DOHH2 (cell line): ENCODE results near the gene COPZ2.
A peak's percentile ranks its signal among the peaks of the same experiment; 100 is the strongest.

Experiments
- H3F3A ChIP-seq: fragments of 200-600 bp; sonication (generic), shearing (Covaris generic); 2 replicates; pipeline ENCODE4 v1.6.0; 2016; ENCODE audit warnings: antibody characterized with exemption, mild to moderate bottlenecking; ENCODE audit not compliant: control insufficient read depth, insufficient read depth
- H3K27ac ChIP-seq: fragments of 200-600 bp; sonication (generic); 2 replicates; pipeline ENCODE4 v1.5.1; 2014; ENCODE audit warnings: low read depth, mild to moderate bottlenecking, low read length, moderate library complexity
- H3K27me3 ChIP-seq: fragments of 200-600 bp; sonication (generic); 2 replicates; pipeline ENCODE4 v1.6.1; 2014; ENCODE audit warnings: mild to moderate bottlenecking, low read length, mixed read lengths; ENCODE audit not compliant: control insufficient read depth
- H3K36me3 ChIP-seq: fragments of 200-600 bp; sonication (generic); 2 replicates; pipeline ENCODE4 v1.6.1; 2014; ENCODE audit warnings: mild to moderate bottlenecking, low read length, moderate library complexity, mixed read lengths; ENCODE audit not compliant: control insufficient read depth
- H3K4me1 ChIP-seq: fragments of 200-600 bp; sonication (generic); 2 replicates; pipeline ENCODE4 v1.6.1; 2014; ENCODE audit warnings: mild to moderate bottlenecking, low read length, mixed read lengths; ENCODE audit not compliant: control insufficient read depth
- H3K4me2 ChIP-seq: fragments of 200-600 bp; sonication (generic); 2 replicates; pipeline ENCODE4 v1.6.0; 2014; ENCODE audit warnings: mild to moderate bottlenecking, low read length, moderate library complexity
- H3K4me3 ChIP-seq: fragments of 200-600 bp; sonication (generic); 2 replicates; pipeline ENCODE4 v1.5.1; 2014; ENCODE audit warnings: mild to moderate bottlenecking, low read length, mixed read lengths
- H3K79me2 ChIP-seq: fragments of 200-600 bp; sonication (generic); 2 replicates; pipeline ENCODE4 v1.6.1; 2014; ENCODE audit warnings: mild to moderate bottlenecking, low read length, mixed read lengths; ENCODE audit not compliant: control insufficient read depth
- H3K9me2 ChIP-seq: fragments of 200-600 bp; sonication (generic); replicated peaks from 2 replicates; pipeline ENCODE4 v1.6.1; 2014; ENCODE audit warnings: mild to moderate bottlenecking, low read length, mixed read lengths; ENCODE audit not compliant: control insufficient read depth
- H3K9me3 ChIP-seq: fragments of 200-600 bp; sonication (generic); 2 replicates; pipeline ENCODE4 v1.6.1; 2014; ENCODE audit warnings: antibody characterized with exemption, low read length, mixed read lengths; ENCODE audit not compliant: control insufficient read depth, insufficient read depth
- H4K20me1 ChIP-seq: fragments of 200-600 bp; sonication (generic); 2 replicates; pipeline ENCODE4 v1.6.0; 2014; ENCODE audit warnings: low read depth, mild to moderate bottlenecking, antibody characterized with exemption, low read length, moderate library complexity; ENCODE audit not compliant: control insufficient read depth, insufficient read depth
- CTCF ChIP-seq: fragments of 200-600 bp; sonication (generic); IDR thresholded peaks from one replicate; pipeline ENCODE4 v1.5.1; 2014; ENCODE audit warnings: antibody characterized with exemption, mild to moderate bottlenecking, low read depth, low read length; ENCODE audit not compliant: poor library complexity, severe bottlenecking
- EZH2phosphoT487 ChIP-seq: fragments of 200-600 bp; sonication (generic); IDR thresholded peaks from 2 replicates; pipeline ENCODE4 v1.6.1; 2017; ENCODE audit warnings: borderline replicate concordance, mild to moderate bottlenecking, antibody characterized with exemption, low read length, moderate library complexity, mixed read lengths

COPZ2 gene

GRCh38 chr17:47980541-47980940 is 57.1 kb downstream of the COPZ2 start:
- Histone ChIP-seq H3K9me3 (no peaks in the 10 kb centered on the region), H4K20me1 (0 out of 2 replicates have a peak, but pooled peaks cover 4% of the 10 kb centered on the region), H3K36me3 (peaks cover 70% of the 10 kb centered on the region), H3K4me1 (0 out of 2 replicates have a peak, but pooled peaks cover 2% of the 10 kb centered on the region), H3K27me3 (no peaks in the 10 kb centered on the region), H3K9me2 (no peaks in the 10 kb centered on the region), H3K27ac (no peak overlapping the region), H3F3A (no peaks in the 10 kb centered on the region), H3K4me3 (no peak overlapping the region), H3K79me2 (no peaks in the 10 kb centered on the region), H3K4me2 (no peak overlapping the region)
- no peak for TF ChIP-seq CTCF
- TF ChIP-seq EZH2phosphoT487 = no peak

- peak; percentile 80 for TF ChIP-seq CTCF
- TF ChIP-seq EZH2phosphoT487 = no peak
- Histone ChIP-seq H3K4me1 (0 out of 2 replicates have a peak, but pooled peaks cover 2% of the 10 kb centered on the region), H3K4me2 (no peak overlapping the region), H3K4me3 (no peak overlapping the region), H3K9me2 (no peaks in the 10 kb centered on the region), H4K20me1 (0 out of 2 replicates have a peak, but pooled peaks cover 4% of the 10 kb centered on the region), H3K79me2 (no peaks in the 10 kb centered on the region), H3K27ac (no peak overlapping the region), H3K9me3 (no peaks in the 10 kb centered on the region), H3K27me3 (no peaks in the 10 kb centered on the region), H3F3A (no peaks in the 10 kb centered on the region), H3K36me3 (peaks cover 88% of the 10 kb centered on the region)
Observed at GRCh38 chr17:47978324-47978723, 59.3 kb downstream of the COPZ2 start.
